Measurements from ENCODE around the gene AGK. TPM values are rescaled to one million over a fixed set of nuclear protein-coding genes. Genes with fewer than 3 reads are reported as not detected.

Gene AGK
- total RNA-seq, 2 donors from 2014 or later = 32.7 to 33.9 TPM

- Mint-ChIP-seq H3K9me3 (no peaks in the 10 kb centered on the region), H3K27me3 (no peaks in the 10 kb centered on the region), H3K36me3 (ENCODE audit: low read depth) (peaks cover 91% of the 10 kb centered on the region), H3K4me3 (no peak overlapping the region), H3K4me1 (peaks cover 3% of the 10 kb centered on the region), H3K27ac (peak overlapping the region; percentile 65)
- ATAC-seq (replicated peaks) = no peak
Observed at GRCh38 chr7:141659501-141659900, 108.3 kb downstream of the AGK start.

- Mint-ChIP-seq H3K4me3 (no peak overlapping the region), H3K36me3 (ENCODE audit: low read depth) (peaks cover 89% of the 10 kb centered on the region), H3K27ac (peak overlapping the region; percentile 65), H3K4me1 (no peaks in the 10 kb centered on the region), H3K9me3 (no peaks in the 10 kb centered on the region), H3K27me3 (no peaks in the 10 kb centered on the region)
- ATAC-seq (replicated peaks) = peak; percentile 42
Observed at GRCh38 chr7:141660259-141660658, 109.0 kb downstream of the AGK start.

- Mint-ChIP-seq H3K36me3 (ENCODE audit: low read depth) (peaks cover 73% of the 10 kb centered on the region), H3K27me3 (no peaks in the 10 kb centered on the region)
- ATAC-seq (replicated peaks) = peak; percentile 32
Observed at GRCh38 chr7:141663081-141663849, 112.1 kb downstream of the AGK start.

GRCh38 chr7:141664450-141664849 lies 113.2 kb downstream of the AGK start:
- Mint-ChIP-seq H3K27ac (peak overlapping the region; percentile 61), H3K9me3 (no peaks in the 10 kb centered on the region), H3K36me3 (ENCODE audit: low read depth) (peaks cover 61% of the 10 kb centered on the region), H3K4me3 (no peak overlapping the region), H3K4me1 (peaks cover 6% of the 10 kb centered on the region), H3K27me3 (no peaks in the 10 kb centered on the region)
- no peak for ATAC-seq (replicated peaks)

More at GRCh38 chr7:141663081-141663849, 112.1 kb downstream of the AGK start:
- Mint-ChIP-seq H3K9me3 (no peaks in the 10 kb centered on the region), H3K4me1 (peaks cover 6% of the 10 kb centered on the region), H3K27ac (peak overlapping the region; percentile 61), H3K4me3 (no peak overlapping the region)

- Mint-ChIP-seq H3K4me1 (peaks cover 6% of the 10 kb centered on the region), H3K27ac (peak overlapping the region; percentile 61), H3K27me3 (no peaks in the 10 kb centered on the region), H3K36me3 (ENCODE audit: low read depth) (peaks cover 58% of the 10 kb centered on the region), H3K9me3 (no peaks in the 10 kb centered on the region), H3K4me3 (no peak overlapping the region)
- no peak for ATAC-seq (replicated peaks)
Observed at GRCh38 chr7:141665208-141666035, 114.2 kb downstream of the AGK start.

GRCh38 chr7:141666071-141666470 lies 114.9 kb downstream of the AGK start:
- no peaks in the 10 kb centered on the region for H3K27me3 Mint-ChIP-seq
- ATAC-seq (replicated peaks) = no peak
- peak overlapping the region; percentile 61 for H3K27ac Mint-ChIP-seq

GRCh38 chr7:141668853-141669252 lies 117.6 kb downstream of the AGK start:
- no peak overlapping the region for H3K27ac Mint-ChIP-seq
- H3K27me3 Mint-ChIP-seq = no peaks in the 10 kb centered on the region
- peaks cover 39% of the 10 kb centered on the region for H3K36me3 Mint-ChIP-seq (ENCODE audit: low read depth)
- H3K4me1 Mint-ChIP-seq = peaks cover 6% of the 10 kb centered on the region
- H3K9me3 Mint-ChIP-seq = no peaks in the 10 kb centered on the region
- ATAC-seq (replicated peaks) = no peak
- H3K4me3 Mint-ChIP-seq = no peak overlapping the region

More at GRCh38 chr7:141666071-141666470, 114.9 kb downstream of the AGK start:
- Mint-ChIP-seq H3K36me3 (ENCODE audit: low read depth) (peaks cover 52% of the 10 kb centered on the region), H3K4me3 (no peak overlapping the region), H3K9me3 (no peaks in the 10 kb centered on the region), H3K4me1 (peaks cover 6% of the 10 kb centered on the region)

- Mint-ChIP-seq H3K4me3 (no peak overlapping the region), H3K27me3 (no peaks in the 10 kb centered on the region), H3K36me3 (ENCODE audit: low read depth) (peaks cover 32% of the 10 kb centered on the region), H3K9me3 (no peaks in the 10 kb centered on the region), H3K27ac (no peak overlapping the region), H3K4me1 (peaks cover 4% of the 10 kb centered on the region)
- ATAC-seq (replicated peaks) = no peak
Observed at GRCh38 chr7:141671705-141672496, 120.7 kb downstream of the AGK start.

GRCh38 chr7:141673346-141673745 lies 122.1 kb downstream of the AGK start:
- Mint-ChIP-seq H3K27ac (no peak overlapping the region), H3K36me3 (ENCODE audit: low read depth) (peaks cover 32% of the 10 kb centered on the region), H3K9me3 (no peaks in the 10 kb centered on the region), H3K27me3 (no peaks in the 10 kb centered on the region), H3K4me1 (peaks cover 4% of the 10 kb centered on the region), H3K4me3 (no peak overlapping the region)
- no peak for ATAC-seq (replicated peaks)

GRCh38 chr7:141674171-141674671 lies 123.0 kb downstream of the AGK start:
- H3K27ac Mint-ChIP-seq = peak overlapping the region; percentile 56
- ATAC-seq (replicated peaks) = no peak
- H3K9me3 Mint-ChIP-seq = no peaks in the 10 kb centered on the region
- no peaks in the 10 kb centered on the region for H3K27me3 Mint-ChIP-seq
- peaks cover 10% of the 10 kb centered on the region for H3K4me1 Mint-ChIP-seq
- H3K4me3 Mint-ChIP-seq = no peak overlapping the region
- peaks cover 38% of the 10 kb centered on the region for H3K36me3 Mint-ChIP-seq (ENCODE audit: low read depth)

- no peaks in the 10 kb centered on the region for H3K27me3 Mint-ChIP-seq
- no peak for ATAC-seq (replicated peaks)
- H3K36me3 Mint-ChIP-seq (ENCODE audit: low read depth) = peaks cover 40% of the 10 kb centered on the region
- no peak overlapping the region for H3K4me3 Mint-ChIP-seq
- H3K27ac Mint-ChIP-seq = peak overlapping the region; percentile 20
- no peaks in the 10 kb centered on the region for H3K9me3 Mint-ChIP-seq
- peaks cover 11% of the 10 kb centered on the region for H3K4me1 Mint-ChIP-seq
Observed at GRCh38 chr7:141674702-141675101, 123.5 kb downstream of the AGK start.

GRCh38 chr7:141675436-141676215 lies 124.4 kb downstream of the AGK start:
- Mint-ChIP-seq H3K4me1 (peaks cover 11% of the 10 kb centered on the region), H3K36me3 (ENCODE audit: low read depth) (peaks cover 41% of the 10 kb centered on the region), H3K4me3 (no peak overlapping the region), H3K27ac (peak overlapping the region; percentile 20), H3K9me3 (no peaks in the 10 kb centered on the region), H3K27me3 (no peaks in the 10 kb centered on the region)
- ATAC-seq (replicated peaks) = peak; percentile 85

- no peaks in the 10 kb centered on the region for H3K27me3 Mint-ChIP-seq
- peaks cover 11% of the 10 kb centered on the region for H3K4me1 Mint-ChIP-seq
- ATAC-seq (replicated peaks) = no peak
- no peak overlapping the region for H3K27ac Mint-ChIP-seq
- peaks cover 48% of the 10 kb centered on the region for H3K36me3 Mint-ChIP-seq (ENCODE audit: low read depth)
- H3K4me3 Mint-ChIP-seq = no peak overlapping the region
- no peaks in the 10 kb centered on the region for H3K9me3 Mint-ChIP-seq
Observed at GRCh38 chr7:141676618-141677017, 125.4 kb downstream of the AGK start.

Measured in activated T-helper 17 cell treated with anti-CD3 and anti-CD28 coated beads, Interleukin-2, amount 50 U/mL, for 72 hours (primary cell).